Measurements from ENCODE around the gene EYA2.
"Not testable (repeated sequence)": the region's sequence is repeated elsewhere in the genome, so short reads cannot be mapped to it uniquely, and the experiment has no call there.

EYA2 gene

GRCh38 chr20:46897328-46897880, 2.8 kb downstream of the EYA2 start:
- DNase-seq, result no peak

DNA sequence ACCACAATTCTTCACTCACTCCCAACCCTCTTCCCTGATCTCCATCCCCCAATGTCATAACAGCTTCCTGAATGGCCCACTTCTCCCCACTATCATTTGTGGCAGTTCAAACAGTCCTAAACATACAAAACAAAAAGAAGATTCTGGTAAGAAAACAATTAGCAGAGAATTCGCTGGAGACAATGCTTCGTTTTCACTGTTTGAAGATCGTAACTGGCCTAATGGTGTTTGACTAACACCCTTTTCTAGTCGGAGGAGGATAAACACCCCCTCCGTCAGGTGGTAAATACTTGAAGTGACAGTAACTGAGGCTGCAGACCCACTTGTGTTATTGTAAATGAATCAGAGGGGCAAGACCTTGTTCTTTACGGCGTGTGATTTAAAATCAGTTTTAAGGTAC, 3.8 kb downstream of the EYA2 start:
- DNase-seq, result no peak

DNA sequence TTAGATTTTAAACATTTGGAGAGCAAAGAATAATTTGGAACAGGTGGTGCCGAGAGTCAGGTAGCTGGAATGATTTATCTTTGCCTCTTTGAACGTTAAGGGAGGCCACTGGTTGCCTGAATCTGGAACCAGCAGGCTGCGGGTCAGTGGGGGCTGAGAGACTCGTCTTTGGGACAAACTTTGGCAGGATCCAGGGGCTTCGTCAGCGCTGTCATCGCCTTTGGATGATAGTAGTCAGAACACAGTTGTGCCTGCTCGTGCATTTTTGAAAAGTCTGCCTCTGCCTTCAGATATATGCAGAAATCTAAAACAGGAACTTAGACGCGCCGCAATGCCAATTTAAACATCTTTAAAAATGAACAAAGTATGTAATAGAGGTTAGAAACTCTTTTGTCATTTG, 5.0 kb downstream of the EYA2 start:
- DNase-seq, result no peak

GRCh38 chr20:46900086-46900485, 5.4 kb downstream of the EYA2 start:
- no peak for DNase-seq

DNA sequence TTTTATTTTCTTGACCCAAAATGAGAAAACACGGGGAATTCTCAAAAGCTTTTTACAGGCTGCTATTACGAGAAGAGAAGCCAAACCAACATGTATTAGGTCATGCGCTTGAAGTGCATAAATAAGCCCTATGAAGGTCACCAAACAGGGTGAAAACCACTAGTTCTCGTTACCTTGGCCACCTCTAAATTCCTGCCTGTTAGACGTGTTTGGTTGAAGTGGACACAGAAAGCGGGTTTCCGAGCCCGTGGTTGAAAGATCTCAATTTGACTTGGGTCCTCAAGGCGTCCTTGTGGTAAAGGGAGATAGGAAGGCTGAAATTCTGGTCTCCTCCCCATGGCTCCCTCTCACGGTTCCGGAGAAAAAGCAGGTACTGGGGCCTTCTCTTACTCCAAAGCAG, 6.2 kb downstream of the EYA2 start:
- DNase-seq, result no peak

- DNase-seq, result no peak
Observed at GRCh38 chr20:46901638-46902037, 7.0 kb downstream of the EYA2 start.

DNA sequence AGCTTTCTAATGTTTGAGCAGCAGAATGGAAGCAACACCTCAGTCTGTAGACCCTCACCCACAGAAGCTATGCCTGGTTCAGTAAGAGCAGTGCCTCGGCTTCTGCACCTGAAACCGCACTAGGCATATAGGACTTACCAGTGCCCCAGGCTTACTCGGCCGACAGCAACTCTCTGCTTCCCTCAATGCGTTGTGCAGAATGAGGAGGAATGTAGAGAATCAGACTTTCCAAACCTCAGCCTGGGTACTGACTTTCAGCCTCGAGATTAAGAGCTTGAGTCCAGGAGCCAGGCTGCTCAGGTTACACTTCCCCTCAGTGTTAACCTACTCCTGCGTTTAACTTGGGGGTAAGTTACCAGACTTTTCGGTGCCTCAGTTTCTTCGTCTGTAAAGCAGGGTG, 8.6 kb downstream of the EYA2 start:
- no peak for DNase-seq

- no peak for DNase-seq
Observed at GRCh38 chr20:46903937-46904336, 9.3 kb downstream of the EYA2 start.

- no peak for DNase-seq
Observed at GRCh38 chr20:46905364-46906125, 10.9 kb downstream of the EYA2 start.

GRCh38 chr20:46913329-46914044, 18.8 kb downstream of the EYA2 start:
- no peak for DNase-seq

DNA sequence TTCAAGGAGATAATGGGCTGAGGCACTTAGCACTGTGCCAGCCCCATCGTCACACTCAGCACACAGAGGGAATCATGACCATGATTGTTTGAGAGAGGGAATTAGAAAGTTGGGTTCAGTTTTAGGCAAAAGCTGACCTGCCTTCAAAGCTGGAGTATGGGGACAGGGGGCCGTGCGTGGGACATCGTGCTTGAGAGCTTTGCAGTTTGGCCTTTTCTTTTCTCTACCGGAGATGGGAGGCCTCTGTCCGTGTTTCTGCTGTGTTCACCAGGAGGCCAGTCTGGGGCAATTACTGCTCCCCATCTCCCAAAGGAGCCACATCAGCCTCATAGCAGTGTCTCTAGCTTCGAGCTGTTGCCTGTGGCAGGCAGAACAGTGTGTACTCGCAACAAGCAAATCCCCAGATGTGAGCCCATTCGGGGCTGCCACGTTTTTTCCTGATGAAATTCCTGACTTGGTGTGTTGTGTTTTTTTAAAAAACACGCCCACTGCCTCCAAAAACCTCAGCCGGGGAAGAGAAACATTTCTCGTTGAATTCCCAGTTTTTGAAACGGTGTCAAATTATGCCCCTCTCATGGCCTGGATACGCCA, 20.2 kb downstream of the EYA2 start:
- DNase-seq, result no peak

GRCh38 chr20:46915575-46916257, 21.1 kb downstream of the EYA2 start:
- no peak for DNase-seq

GRCh38 chr20:46916258-46916603, 21.6 kb downstream of the EYA2 start:
- DNase-seq, result no peak

DNA sequence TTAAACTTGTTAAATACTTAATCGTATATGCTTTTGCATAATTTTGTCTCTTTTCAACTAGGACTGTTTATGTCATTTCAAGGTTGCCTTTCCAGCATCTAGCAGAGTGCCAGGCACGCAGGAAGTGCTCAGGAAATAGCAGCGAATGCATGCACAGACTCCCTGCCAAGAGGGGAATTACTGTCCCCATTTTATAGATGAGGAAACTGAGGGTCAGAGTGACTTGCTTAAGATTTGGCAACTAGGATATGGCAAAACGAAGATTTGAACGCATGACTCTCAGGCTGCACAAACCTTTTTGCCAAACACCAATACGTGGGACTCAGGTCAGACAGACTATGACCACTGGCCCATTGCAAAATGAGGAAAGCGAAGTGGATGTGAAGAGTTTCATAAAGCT, 22.5 kb downstream of the EYA2 start:
- DNase-seq, result no peak

- no peak for DNase-seq
Observed at GRCh38 chr20:46920114-46920513, 25.5 kb downstream of the EYA2 start.

DNA sequence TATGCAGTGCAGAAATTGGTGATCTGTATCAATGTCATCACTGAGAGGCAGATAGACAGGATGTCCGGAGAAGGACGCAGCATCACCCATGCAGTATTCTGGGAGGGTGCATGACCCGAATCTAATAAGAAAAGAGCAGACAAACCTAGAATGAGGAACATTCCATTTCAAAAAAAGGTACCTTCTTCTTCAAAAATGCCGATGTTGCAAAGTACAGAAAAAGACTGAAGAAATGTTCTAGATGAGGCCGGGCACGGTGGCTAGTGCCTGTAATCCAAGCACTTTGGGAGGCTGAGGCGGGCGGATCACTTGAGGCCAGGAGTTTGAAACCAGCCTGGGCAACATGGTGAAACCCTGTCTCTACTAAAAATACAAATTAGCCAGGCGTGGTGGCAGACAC, 28.2 kb downstream of the EYA2 start:
- DNase-seq, result not testable (repeated sequence)

GRCh38 chr20:46923550-46923949, 28.9 kb downstream of the EYA2 start:
- DNase-seq, result no peak

- DNase-seq, result no peak
Observed at GRCh38 chr20:46928580-46929132, 34.0 kb downstream of the EYA2 start.

DNA sequence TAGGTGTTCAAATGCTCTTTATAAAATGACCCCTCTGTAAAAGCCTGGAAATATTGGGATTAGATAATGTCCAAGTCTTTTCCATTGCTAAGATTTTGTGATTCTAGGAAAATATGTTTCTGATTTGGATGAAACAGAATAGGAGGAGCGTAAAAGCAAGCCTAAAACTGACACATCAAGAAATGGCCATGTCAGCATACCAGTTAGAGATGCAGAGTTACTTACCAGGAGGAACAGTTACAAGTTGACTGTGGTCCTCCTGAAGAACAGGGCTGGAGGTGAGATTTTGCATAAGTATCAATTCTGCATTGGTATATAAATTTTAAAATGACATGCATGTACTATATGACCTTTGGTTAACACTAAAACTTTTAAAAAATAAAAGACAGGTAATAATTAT, 35.3 kb downstream of the EYA2 start:
- DNase-seq, result no peak

- DNase-seq, result no peak
Observed at GRCh38 chr20:46930640-46931339, 36.1 kb downstream of the EYA2 start.

GRCh38 chr20:46931699-46932098, 37.1 kb downstream of the EYA2 start:
- no peak for DNase-seq

DNA sequence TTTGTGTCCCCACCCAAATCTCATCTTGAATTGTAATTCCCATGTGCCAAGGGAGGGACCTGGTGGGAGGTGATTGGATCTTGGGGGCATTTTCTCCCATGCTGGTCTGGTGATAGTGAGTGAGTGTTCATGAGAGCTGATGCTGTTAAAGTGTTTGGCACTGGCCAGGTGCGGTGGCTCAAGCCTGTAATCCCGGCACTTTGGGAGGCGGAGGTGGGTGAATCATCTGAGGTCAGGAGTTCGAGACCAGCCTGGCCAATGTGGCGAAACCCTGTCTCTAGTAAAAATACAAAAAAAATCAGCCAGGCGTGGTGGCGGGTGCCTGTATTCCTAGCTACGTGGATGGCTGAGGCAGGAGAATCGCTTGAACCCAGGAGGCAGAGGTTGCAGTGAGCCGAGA, 37.8 kb downstream of the EYA2 start:
- not testable (repeated sequence) for DNase-seq

Measured in cortex of kidney (tissue), 1 donor.